ENCODE data around the gene SH3BGRL. TPM values are rescaled to one million over a fixed set of nuclear protein-coding genes. Genes with fewer than 3 reads are reported as not detected.

The SH3BGRL gene
- total RNA-seq, 1 experiment from 2014 or later, result 32.4 TPM

- CTCF ChIA-PET, result no interaction called here
- Histone ChIP-seq H3K4me1 (ENCODE audit: control insufficient read depth in 1 of 2, insufficient read depth in 2 of 2, low read length in 2 of 2) (no peaks in the 10 kb centered on the region), H3K9ac (ENCODE audit: low read length) (no peak overlapping the region), H2AFZ (ENCODE audit: low read depth, low read length, poor library complexity, severe bottlenecking) (no peak overlapping the region), H3K36me3 (ENCODE audit: control insufficient read depth in 1 of 2, insufficient read depth in 2 of 2, low read length in 2 of 2) (no peaks in the 10 kb centered on the region), H4K20me1 (ENCODE audit: insufficient read depth) (no peaks in the 10 kb centered on the region), H3K4me2 (ENCODE audit: low read length) (no peak overlapping the region), H3K27me3 (ENCODE audit: insufficient read depth, low read length) (no peaks in the 10 kb centered on the region), H3K9me3 (ENCODE audit: control insufficient read depth in 1 of 2, insufficient read depth in 1 of 2, low read depth in 1 of 2, low read length in 2 of 2) (no peaks in the 10 kb centered on the region), H3K27ac (ENCODE audit: low read depth, low read length) (no peak overlapping the region), H3K4me3 (replicated peaks in 1 of 2; ENCODE audit: low read depth in 1 of 2, low read length in 2 of 2) (no peak overlapping the region), H3K79me2 (ENCODE audit: insufficient read depth, low read length) (no peaks in the 10 kb centered on the region), H3K9me2 (ENCODE audit: insufficient read depth) (no peaks in the 10 kb centered on the region)
- no peak for ATAC-seq
- BruUV-seq (replicated peaks), result no TSS peak
- RAD21 ChIA-PET (ENCODE audit: low non-redundant PET in 1 of 2, low total read pairs in 2 of 2, uncharacterized antibody in 2 of 2, unreplicated experiment in 2 of 2), result no interaction called here
- DNase-seq (ENCODE audit: low read depth, low spot score), result no peak
- intact Hi-C loops (cut with micrococcal nuclease), result no loop called here
- no peak for TF ChIP-seq CTCF (IDR thresholded peaks at IDR 0.05 in 2 of 3, conservative IDR thresholded peaks at IDR 0.05 in 1 of 3; ENCODE audit: borderline replicate concordance in 1 of 3, insufficient read depth in 1 of 3, low read depth in 2 of 3, low read length in 2 of 3)
- POLR2A ChIA-PET, result no interaction called here
These were observed 30.3 kb downstream of the SH3BGRL start for GRCh38 chrX:81232218-81232617.

GRCh38 chrX:81237516-81237915 lies 35.6 kb downstream of the SH3BGRL start:
- Histone ChIP-seq H3K4me3 (replicated peaks in 1 of 2; ENCODE audit: low read depth in 1 of 2, low read length in 2 of 2) (no peak overlapping the region), H3K79me2 (ENCODE audit: insufficient read depth, low read length) (no peaks in the 10 kb centered on the region), H3K27ac (ENCODE audit: low read depth, low read length) (no peak overlapping the region), H3K4me2 (ENCODE audit: low read length) (no peak overlapping the region), H3K9me2 (ENCODE audit: insufficient read depth) (no peaks in the 10 kb centered on the region), H3K9me3 (ENCODE audit: control insufficient read depth in 1 of 2, insufficient read depth in 1 of 2, low read depth in 1 of 2, low read length in 2 of 2) (no peaks in the 10 kb centered on the region), H3K4me1 (ENCODE audit: control insufficient read depth in 1 of 2, insufficient read depth in 2 of 2, low read length in 2 of 2) (no peaks in the 10 kb centered on the region), H2AFZ (ENCODE audit: low read depth, low read length, poor library complexity, severe bottlenecking) (no peak overlapping the region), H3K27me3 (ENCODE audit: insufficient read depth, low read length) (no peaks in the 10 kb centered on the region), H4K20me1 (ENCODE audit: insufficient read depth) (no peaks in the 10 kb centered on the region), H3K36me3 (ENCODE audit: control insufficient read depth in 1 of 2, insufficient read depth in 2 of 2, low read length in 2 of 2) (no peaks in the 10 kb centered on the region), H3K9ac (ENCODE audit: low read length) (no peak overlapping the region)
- BruUV-seq (replicated peaks), result no TSS peak
- ATAC-seq (no peak), DNase-seq (ENCODE audit: low read depth, low spot score) (no peak)
- no peak for TF ChIP-seq SRF (IDR thresholded peaks at IDR 0.05; ENCODE audit: low read depth)
- intact Hi-C loops (cut with micrococcal nuclease), result no loop called here
- ChIA-PET CTCF (no interaction called here), RAD21 (ENCODE audit: low non-redundant PET in 1 of 2, low total read pairs in 2 of 2, uncharacterized antibody in 2 of 2, unreplicated experiment in 2 of 2) (no interaction called here), POLR2A (no interaction called here)
